GM12865 (cell line): ENCODE measurements around the gene NPR2.

Source experiments
- DNase-seq: peaks from one replicate; pipeline ENCODE4 v3.0.0; 2010; ENCODE audit warnings: low read depth
- H3K4me3 ChIP-seq: 2 replicates; pipeline ENCODE4 v1.5.1; 2011; ENCODE audit warnings: mild to moderate bottlenecking, low read depth, low read length, control low read depth
- TF ChIP-seq, protein P1 (sequence below): IDR thresholded peaks from 2 replicates; pipeline ENCODE4 v1.5.1; 2011; ENCODE audit warnings: low read length, control low read depth, low read depth, inconsistent platforms; ENCODE audit not compliant: insufficient read depth; ENCODE audit errors: missing control alignments

NPR2 gene

DNA sequence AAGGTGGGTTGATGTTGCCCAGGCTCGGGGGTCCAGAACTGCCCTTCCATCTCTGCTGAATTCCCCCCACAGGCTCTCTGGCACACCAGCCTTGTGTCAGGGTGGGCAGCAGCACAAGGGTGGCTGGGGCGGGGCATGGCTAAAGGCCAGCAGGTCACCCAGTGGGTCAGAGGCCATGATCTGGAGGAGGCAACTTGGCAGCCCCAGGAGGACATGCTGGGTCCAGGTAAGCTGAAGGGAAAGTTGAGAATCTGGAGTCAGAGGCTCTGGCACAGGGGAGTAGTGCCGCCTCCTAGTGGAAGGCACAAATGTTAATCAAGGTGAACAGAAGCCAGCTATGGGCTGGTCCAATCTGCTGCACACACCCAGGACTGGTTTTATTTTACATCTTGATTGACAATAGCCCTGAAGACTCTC is 43.8 kb downstream of the NPR2 start:
- no peak for DNase-seq
- no peak overlapping the region for H3K4me3 ChIP-seq
- TF ChIP-seq, protein P1, sequence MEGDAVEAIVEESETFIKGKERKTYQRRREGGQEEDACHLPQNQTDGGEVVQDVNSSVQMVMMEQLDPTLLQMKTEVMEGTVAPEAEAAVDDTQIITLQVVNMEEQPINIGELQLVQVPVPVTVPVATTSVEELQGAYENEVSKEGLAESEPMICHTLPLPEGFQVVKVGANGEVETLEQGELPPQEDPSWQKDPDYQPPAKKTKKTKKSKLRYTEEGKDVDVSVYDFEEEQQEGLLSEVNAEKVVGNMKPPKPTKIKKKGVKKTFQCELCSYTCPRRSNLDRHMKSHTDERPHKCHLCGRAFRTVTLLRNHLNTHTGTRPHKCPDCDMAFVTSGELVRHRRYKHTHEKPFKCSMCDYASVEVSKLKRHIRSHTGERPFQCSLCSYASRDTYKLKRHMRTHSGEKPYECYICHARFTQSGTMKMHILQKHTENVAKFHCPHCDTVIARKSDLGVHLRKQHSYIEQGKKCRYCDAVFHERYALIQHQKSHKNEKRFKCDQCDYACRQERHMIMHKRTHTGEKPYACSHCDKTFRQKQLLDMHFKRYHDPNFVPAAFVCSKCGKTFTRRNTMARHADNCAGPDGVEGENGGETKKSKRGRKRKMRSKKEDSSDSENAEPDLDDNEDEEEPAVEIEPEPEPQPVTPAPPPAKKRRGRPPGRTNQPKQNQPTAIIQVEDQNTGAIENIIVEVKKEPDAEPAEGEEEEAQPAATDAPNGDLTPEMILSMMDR = peak; percentile 34

DNA sequence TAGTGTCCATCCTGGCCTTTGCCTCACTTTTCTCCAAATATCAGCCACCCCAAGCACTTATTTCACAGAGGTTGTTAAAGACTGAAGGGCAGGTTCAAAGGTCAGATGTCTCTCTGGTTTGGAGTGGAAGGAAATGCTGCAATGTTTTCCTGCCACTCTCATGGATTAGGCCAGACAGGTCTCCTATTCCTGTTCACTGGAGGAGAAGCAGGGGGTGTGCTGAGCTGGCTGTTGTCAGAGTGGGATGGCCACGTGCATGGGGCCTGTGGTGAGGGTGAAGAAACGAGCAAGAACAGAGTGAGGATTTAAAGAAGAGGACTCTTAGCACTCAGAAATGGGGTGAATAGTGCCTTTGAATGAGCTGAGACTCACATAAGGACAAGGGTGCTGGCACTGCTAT is 44.4 kb downstream of the NPR2 start:
- H3K4me3 ChIP-seq = no peak overlapping the region
- no peak for DNase-seq
- TF ChIP-seq, protein P1 = no peak

DNA sequence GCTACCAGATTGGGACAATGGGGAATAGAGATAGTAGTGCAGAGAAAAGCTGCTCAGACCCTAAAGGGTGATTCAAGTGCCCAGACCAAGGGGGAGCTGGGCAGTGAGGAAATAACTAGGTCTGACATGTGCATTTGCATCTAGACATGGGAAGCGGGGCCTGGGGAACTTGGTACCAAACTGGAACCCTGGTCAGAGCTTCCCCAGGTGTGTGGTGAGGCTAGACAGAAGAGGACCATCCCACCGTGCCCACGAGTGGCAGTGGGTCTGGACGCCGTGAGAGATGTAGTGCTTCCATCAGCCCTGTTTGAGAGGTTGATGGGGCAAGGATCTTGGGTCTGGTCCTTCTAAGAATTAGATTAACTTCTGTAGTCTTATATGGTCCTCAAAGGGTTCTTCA is 45.2 kb downstream of the NPR2 start:
- no peak for DNase-seq
- no peak overlapping the region for H3K4me3 ChIP-seq

DNA sequence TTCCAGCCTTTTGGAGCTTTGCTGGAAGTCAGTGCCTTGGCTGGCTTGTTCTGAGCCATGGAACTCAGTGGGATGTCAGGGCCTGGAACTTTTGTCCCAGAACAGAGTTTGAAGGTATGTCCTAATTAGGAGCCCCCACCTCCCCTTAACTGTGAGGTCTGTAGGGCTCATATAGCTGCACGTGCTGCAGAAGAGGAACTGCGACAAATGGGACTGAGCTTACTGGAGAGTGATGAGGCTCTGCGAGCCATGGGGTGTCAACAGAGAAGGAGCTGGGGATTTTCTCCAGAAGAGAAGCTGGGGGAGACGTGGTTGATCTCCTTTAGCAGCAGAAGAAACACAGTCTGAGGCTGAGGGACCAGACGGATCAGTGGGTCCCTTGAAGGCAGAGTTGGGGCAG is 48.5 kb downstream of the NPR2 start:
- DNase-seq = no peak
- TF ChIP-seq, protein P1 = no peak
- no peak overlapping the region for H3K4me3 ChIP-seq

More for the DNA sequence above, 45.2 kb downstream of the NPR2 start:
- TF ChIP-seq, protein P1 = no peak

DNA sequence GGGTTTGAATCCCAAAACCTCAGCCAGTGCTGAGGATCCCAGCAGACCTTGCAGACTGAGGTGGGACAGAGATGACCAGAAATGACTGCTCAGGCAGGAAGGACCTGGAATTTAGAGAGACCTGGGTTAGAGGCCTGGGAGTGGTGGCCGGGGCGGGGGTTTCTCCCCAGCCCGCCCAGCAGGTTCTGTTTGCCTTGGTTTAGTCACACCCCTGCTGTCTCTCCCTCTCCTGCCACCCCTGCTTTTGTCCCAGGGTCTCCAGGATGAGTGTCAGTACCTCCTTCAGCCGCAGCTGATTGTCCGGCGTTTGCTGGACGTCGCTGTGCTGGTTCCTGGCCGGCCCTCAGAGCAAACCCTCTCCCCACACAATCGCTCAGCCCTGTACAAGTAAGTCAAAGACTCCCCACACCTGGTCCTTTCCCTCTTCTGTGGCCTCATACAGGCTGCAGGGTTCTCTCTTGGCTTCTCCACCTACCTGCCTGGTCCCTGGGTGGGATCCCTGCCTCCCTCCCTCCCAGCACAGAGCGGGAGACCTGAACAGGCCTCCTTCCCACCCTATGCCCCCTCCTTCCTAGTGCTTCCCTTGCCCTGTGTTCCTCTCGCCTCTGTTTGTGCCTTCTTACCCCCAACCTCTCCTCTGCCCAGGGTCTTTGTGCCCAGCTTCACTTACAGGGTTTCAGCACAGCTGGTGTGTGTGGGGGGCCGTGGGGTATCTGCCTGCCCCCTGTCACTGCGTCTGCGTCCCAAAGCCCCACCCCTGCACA is 49.7 kb downstream of the NPR2 start:
- no peak for DNase-seq
- TF ChIP-seq, protein P1 = no peak
- no peak overlapping the region for H3K4me3 ChIP-seq

DNA sequence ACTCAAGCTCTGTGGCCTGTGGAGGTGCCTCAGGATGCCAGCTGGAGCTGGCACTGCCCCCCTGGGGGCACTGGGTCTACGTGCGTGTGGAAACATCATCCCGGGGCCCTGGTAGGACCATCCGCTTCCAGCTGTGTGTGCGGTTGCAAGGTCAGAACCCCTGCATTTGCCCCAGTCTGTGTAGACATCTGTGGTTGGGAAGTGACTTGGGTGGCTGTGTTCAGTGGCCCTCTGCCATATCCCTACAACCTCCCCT is 50.2 kb downstream of the NPR2 start:
- TF ChIP-seq, protein P1 = no peak
- no peak for DNase-seq
- H3K4me3 ChIP-seq = no peak overlapping the region
